Natural killer cell (primary cell): ENCODE measurements around the gene PCDH18. TPM values are rescaled to one million over a fixed set of nuclear protein-coding genes. Genes with fewer than 3 reads are reported as not detected.

Source experiments
- ATAC-seq, 3 donors: fragments of 150-1000 bp in 2 of 3; fragments of 200-7000 bp in 1 of 3; cut with Tn5 transposase; 1 replicate in 1 of 3; 2 replicates in 2 of 3; pipeline ENCODE4 v1.10.0; 2021; ENCODE audit warnings: mild to moderate bottlenecking in 2 of 3, moderate library complexity in 2 of 3
- DNase-seq, 2 donors: peaks; one replicate each; pipeline versions ENCODE4 v3.0.0 to v3.0.0-alpha.2; 2013 to 2021; ENCODE audit warnings: mixed read lengths in 1 of 2
- H3K27ac ChIP-seq: one replicate; pipeline ENCODE4 v1.5.1; 2013; ENCODE audit warnings: mild to moderate bottlenecking, low read length
- H3K27me3 ChIP-seq: one replicate; pipeline ENCODE4 v1.6.1; 2013; ENCODE audit warnings: low read length; ENCODE audit not compliant: control insufficient read depth, insufficient read depth
- H3K36me3 ChIP-seq: one replicate; pipeline ENCODE4 v1.6.1; 2013; ENCODE audit warnings: low read length; ENCODE audit not compliant: control insufficient read depth, insufficient read depth
- H3K4me1 ChIP-seq: one replicate; pipeline ENCODE4 v1.6.1; 2013; ENCODE audit warnings: low read length; ENCODE audit not compliant: control insufficient read depth, insufficient read depth
- H3K4me3 ChIP-seq: one replicate; pipeline ENCODE4 v1.5.1; 2013; ENCODE audit warnings: low read length
- H3K9me3 ChIP-seq: one replicate; pipeline ENCODE4 v1.6.1; 2013; ENCODE audit warnings: low read length; ENCODE audit not compliant: control insufficient read depth, insufficient read depth
- H3K27ac Mint-ChIP-seq, 2 donors: one replicate each; pipeline ENCODE4 v1.8.0; 2022; ENCODE audit warnings: mild to moderate bottlenecking in 2 of 2, mixed read lengths in 2 of 2, moderate library complexity in 1 of 2
- H3K27me3 Mint-ChIP-seq, 2 donors: one replicate each; pipeline ENCODE4 v1.8.0; 2022; ENCODE audit warnings: low read depth in 2 of 2, mixed read lengths in 2 of 2
- H3K36me3 Mint-ChIP-seq: one replicate; pipeline ENCODE4 v1.8.0; 2022; ENCODE audit warnings: mixed read lengths
- H3K4me1 Mint-ChIP-seq, 2 donors: one replicate each; pipeline ENCODE4 v1.8.0; 2022; ENCODE audit warnings: mixed read lengths in 2 of 2
- H3K4me3 Mint-ChIP-seq: one replicate; pipeline ENCODE4 v1.8.0; 2022; ENCODE audit warnings: mild to moderate bottlenecking, moderate library complexity, mixed read lengths
- H3K9me3 Mint-ChIP-seq, 2 donors: one replicate each; pipeline ENCODE4 v1.8.0; 2022; ENCODE audit warnings: mixed read lengths in 2 of 2
- WGBS: methylation state at CpG from one replicate; pipeline ENCODE4 v1.1.7; 2013; ENCODE audit warnings: missing lambda C conversion rate; ENCODE audit not compliant: insufficient coverage; 5-methylcytosine and 5-hydroxymethylcytosine counted together
- intact Hi-C: fragments of 100-400 bp; cut with micrococcal nuclease; formaldehyde crosslinking; loops from one replicate; pipeline ENCODE4 v1.14.2; 2022
- total RNA-seq, 4 donors: library from RNA; stranded (reverse); fragments of 120-200 nt in 1 of 4; gene quantifications; one replicate each; pipeline versions ENCODE4 v1.2.3 to v1.2.4, GENCODE V29; 2013 to 2022
- TF ChIP-seq, protein P1 (sequence below): fragments of 200-600 bp; IDR thresholded peaks from one replicate; pipeline ENCODE4 v1.8.0; 2022; ENCODE audit warnings: antibody characterized with exemption

The PCDH18 gene
- total RNA-seq, 3 donors from 2014 or later (not counting 1 experiment from before 2014, with no cell fraction given), result not detected

DNA sequence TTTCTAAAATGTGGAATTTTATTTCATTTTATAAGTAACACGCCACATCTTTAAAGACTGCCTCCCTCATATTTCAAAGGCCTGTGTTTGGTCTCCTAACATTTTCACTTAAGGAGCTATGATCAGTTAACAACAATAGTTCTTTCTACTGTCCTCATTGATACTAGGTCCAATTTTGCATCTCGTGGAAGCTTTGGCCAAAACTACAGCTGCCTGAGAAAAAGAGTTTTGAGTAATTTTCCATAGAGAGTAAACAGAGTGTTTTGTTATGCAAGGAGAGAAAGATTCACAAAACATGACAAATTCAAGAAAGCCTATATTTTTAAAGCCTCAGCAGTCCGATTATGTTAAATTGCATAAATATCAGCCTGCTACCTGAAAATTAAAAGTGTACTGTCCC, 11.4 kb upstream of the PCDH18 start:
- Histone ChIP-seq H3K4me3 (no peak overlapping the region), H3K27me3 (no peaks in the 10 kb centered on the region), H3K36me3 (no peaks in the 10 kb centered on the region), H3K27ac (no peak overlapping the region), H3K4me1 (no peaks in the 10 kb centered on the region), H3K9me3 (no peaks in the 10 kb centered on the region)
- WGBS, result 80% methylated on average over 1 of the region's 3 CpGs
- TF ChIP-seq, protein P1, sequence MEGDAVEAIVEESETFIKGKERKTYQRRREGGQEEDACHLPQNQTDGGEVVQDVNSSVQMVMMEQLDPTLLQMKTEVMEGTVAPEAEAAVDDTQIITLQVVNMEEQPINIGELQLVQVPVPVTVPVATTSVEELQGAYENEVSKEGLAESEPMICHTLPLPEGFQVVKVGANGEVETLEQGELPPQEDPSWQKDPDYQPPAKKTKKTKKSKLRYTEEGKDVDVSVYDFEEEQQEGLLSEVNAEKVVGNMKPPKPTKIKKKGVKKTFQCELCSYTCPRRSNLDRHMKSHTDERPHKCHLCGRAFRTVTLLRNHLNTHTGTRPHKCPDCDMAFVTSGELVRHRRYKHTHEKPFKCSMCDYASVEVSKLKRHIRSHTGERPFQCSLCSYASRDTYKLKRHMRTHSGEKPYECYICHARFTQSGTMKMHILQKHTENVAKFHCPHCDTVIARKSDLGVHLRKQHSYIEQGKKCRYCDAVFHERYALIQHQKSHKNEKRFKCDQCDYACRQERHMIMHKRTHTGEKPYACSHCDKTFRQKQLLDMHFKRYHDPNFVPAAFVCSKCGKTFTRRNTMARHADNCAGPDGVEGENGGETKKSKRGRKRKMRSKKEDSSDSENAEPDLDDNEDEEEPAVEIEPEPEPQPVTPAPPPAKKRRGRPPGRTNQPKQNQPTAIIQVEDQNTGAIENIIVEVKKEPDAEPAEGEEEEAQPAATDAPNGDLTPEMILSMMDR, result no peak
- Mint-ChIP-seq H3K27me3 (no peaks in the 10 kb centered on the region), H3K27ac (no peak overlapping the region), H3K36me3 (no peaks in the 10 kb centered on the region), H3K4me1 (no peaks in the 10 kb centered on the region), H3K9me3 (peaks cover 5 to 8% of the 10 kb centered on the region in 2 donors), H3K4me3 (no peak overlapping the region)
- DNase-seq, result no peak
- intact Hi-C loops, result no loop called here
- ATAC-seq, result no peak

DNA sequence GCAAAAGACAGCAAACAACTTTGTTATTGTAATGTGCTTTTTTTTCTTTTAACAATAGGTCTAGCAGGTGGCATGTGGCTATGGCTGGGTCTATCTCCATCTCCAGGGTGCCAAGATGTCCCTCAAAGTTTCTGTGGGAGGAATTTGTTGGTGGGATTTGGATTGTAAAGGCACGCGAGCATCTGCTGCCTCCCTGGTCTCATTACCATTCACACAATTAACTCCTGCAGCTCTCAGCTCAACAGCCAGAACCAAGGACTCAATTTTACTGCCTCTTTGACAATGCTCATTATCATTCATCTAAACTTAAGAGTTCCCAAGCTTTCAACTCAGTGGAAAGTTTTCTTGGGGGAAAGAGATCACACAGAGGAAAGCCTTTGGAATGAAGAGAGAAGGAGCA, 10.9 kb upstream of the PCDH18 start:
- DNase-seq (no peak), ATAC-seq (no peak)
- Mint-ChIP-seq H3K9me3 (peaks cover 5 to 8% of the 10 kb centered on the region in 2 donors), H3K4me3 (no peak overlapping the region), H3K4me1 (no peaks in the 10 kb centered on the region), H3K27ac (no peak overlapping the region), H3K27me3 (no peaks in the 10 kb centered on the region), H3K36me3 (no peaks in the 10 kb centered on the region)
- no CpG with 5 or more reads among the region's 2 CpGs for WGBS
- H3K4me1 ChIP-seq, result no peaks in the 10 kb centered on the region
- TF ChIP-seq, protein P1, result no peak
- no peak overlapping the region for H3K4me3 ChIP-seq
- intact Hi-C loops, result no loop called here
- no peaks in the 10 kb centered on the region for H3K9me3 ChIP-seq
- no peaks in the 10 kb centered on the region for H3K36me3 ChIP-seq
- no peaks in the 10 kb centered on the region for H3K27me3 ChIP-seq
- H3K27ac ChIP-seq, result no peak overlapping the region

DNA sequence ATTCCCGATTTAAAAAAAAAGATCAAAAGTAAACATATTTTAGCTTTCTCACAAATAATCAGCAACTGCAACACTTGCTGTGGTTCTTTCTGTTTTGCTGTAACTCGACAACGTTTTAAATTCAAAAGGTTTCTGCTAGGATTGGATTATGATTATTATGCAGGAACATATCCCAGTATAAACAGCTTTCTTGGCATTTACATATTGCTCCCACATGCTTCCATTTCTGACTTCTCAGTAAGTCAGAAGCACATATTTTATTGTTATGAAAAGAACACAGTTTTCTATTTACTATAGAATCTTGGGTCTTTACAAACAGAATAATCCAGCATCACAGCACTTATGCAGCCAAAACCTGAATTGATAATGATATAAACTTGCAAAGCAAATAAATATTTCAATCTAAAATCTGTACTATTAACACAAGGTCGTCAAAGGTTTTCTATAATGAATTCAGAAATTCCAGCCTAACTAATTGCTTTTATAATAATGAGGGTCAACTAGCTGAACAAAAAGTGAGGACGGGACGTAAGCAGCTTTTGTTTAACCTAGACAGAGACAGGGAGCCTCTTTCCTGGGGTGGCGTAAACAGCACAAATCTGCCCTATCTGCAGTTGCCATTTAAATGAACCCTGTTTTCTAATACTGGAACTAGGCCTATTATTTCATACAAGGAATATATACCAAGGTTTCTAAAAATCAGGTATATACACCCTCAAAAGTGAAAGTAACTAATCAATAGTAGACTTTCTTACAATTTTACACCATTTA, 9.8 kb upstream of the PCDH18 start:
- TF ChIP-seq, protein P1, result no peak
- no peaks in the 10 kb centered on the region for H3K9me3 ChIP-seq
- no peaks in the 10 kb centered on the region for H3K4me1 Mint-ChIP-seq
- no peaks in the 10 kb centered on the region for H3K27me3 Mint-ChIP-seq
- DNase-seq (no peak), ATAC-seq (no peak)
- H3K27ac Mint-ChIP-seq, result no peak overlapping the region
- H3K36me3 Mint-ChIP-seq, result no peaks in the 10 kb centered on the region
- H3K9me3 Mint-ChIP-seq, result peaks cover 5 to 6% of the 10 kb centered on the region in 2 donors
- no peak overlapping the region for H3K4me3 Mint-ChIP-seq
- no peak overlapping the region for H3K27ac ChIP-seq
- WGBS, result 85% methylated on average over 4 of the region's 7 CpGs
- intact Hi-C loops, result no loop called here
- no peaks in the 10 kb centered on the region for H3K36me3 ChIP-seq
- H3K4me1 ChIP-seq, result no peaks in the 10 kb centered on the region
- no peaks in the 10 kb centered on the region for H3K27me3 ChIP-seq
- H3K4me3 ChIP-seq, result no peak overlapping the region

DNA sequence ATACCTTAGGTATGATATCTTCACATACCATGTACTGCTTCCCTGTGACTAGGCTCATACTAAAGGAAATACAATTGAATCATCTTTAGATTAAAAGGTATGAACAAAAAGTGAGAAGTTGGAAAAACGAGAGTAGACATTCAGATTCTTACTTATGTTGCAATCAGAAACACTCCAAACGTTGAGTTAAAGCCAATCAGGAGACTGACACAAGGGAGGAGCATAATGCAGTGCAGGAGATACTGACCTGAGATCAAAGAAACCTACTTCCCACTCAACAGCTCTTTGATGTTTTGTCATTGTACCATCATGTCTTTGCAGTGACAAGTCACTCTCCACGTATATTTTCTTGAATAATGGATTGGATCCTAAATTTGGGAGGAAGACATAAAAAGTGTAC, 8.9 kb upstream of the PCDH18 start:
- no peaks in the 10 kb centered on the region for H3K36me3 Mint-ChIP-seq
- 54% methylated on average over 3 of the region's 3 CpGs for WGBS
- Histone ChIP-seq H3K9me3 (no peaks in the 10 kb centered on the region), H3K4me1 (no peaks in the 10 kb centered on the region), H3K4me3 (no peak overlapping the region), H3K27ac (no peak overlapping the region), H3K36me3 (no peaks in the 10 kb centered on the region), H3K27me3 (no peaks in the 10 kb centered on the region)
- H3K27me3 Mint-ChIP-seq, result no peaks in the 10 kb centered on the region
- DNase-seq, result no peak
- no peak for ATAC-seq
- H3K4me3 Mint-ChIP-seq, result no peak overlapping the region
- TF ChIP-seq, protein P1, result no peak
- H3K4me1 Mint-ChIP-seq, result no peaks in the 10 kb centered on the region
- H3K9me3 Mint-ChIP-seq, result peaks cover 5 to 7% of the 10 kb centered on the region in 2 donors
- H3K27ac Mint-ChIP-seq, result no peak overlapping the region
- intact Hi-C loops, result no loop called here
